Measurements from ENCODE around the gene FGD2. TPM values are rescaled to one million over a fixed set of nuclear protein-coding genes. Genes with fewer than 3 reads are reported as not detected.

The FGD2 gene
- total and polyA plus RNA-seq, 10 of the 15 experiments (the other 5 are each of a cell fraction or from before 2014, with no cell fraction given): 5.2 to 88.1 (median 33.2) TPM

DNA sequence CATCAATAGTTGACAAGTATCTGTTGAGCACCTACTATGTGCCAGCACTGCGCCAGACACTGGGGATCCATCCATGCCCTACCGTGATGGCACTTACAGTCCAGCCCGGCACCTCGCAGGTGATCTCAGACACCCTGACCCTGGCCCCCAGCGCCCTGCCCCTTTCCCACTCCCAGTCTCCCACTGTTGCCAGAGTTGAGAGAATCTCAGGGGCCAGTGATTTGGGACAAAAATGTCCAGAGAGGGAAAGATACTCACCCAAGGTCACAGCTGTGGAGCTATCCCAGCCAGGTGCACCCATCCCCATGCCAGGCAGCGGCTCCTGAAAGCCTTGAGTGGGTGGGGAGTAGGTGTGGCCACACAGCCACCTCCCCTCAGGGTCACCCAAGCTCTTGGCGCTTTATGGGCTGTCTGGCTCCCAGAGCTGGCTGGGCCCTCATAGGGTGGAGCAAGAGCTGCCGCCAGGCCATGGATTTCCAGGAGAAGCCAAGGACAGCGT is 47.6 kb upstream of the FGD2 start:
- 65% methylated on average over 9 of the region's 9 CpGs for WGBS (ENCODE audit: insufficient coverage, insufficient replicate concordance, low lambda C conversion rate, missing lambda C conversion rate)
- CTCF ChIA-PET: interaction anchor here (1.0 kb wide), 1 partner anchor 192 kb away, joined by 4 read pairs; no protein-coding TSS in a partner anchor

More for the DNA sequence above, 47.6 kb upstream of the FGD2 start:
- no peak for FAIRE-seq
- Histone ChIP-seq H3K9me3 (replicated peaks; ENCODE audit: control insufficient read depth, insufficient read depth, low read length) (no peaks in the 10 kb centered on the region), H3K4me1 (ENCODE audit: control insufficient read depth, insufficient read depth, low read length) (0 out of 2 replicates have a peak, but pooled peaks cover 5% of the 10 kb centered on the region), H3K4me2 (ENCODE audit: control insufficient read depth, insufficient read depth) (no peak overlapping the region), H3K27ac (ENCODE audit: control insufficient read depth, insufficient read depth) (no peak overlapping the region), H4K20me1 (ENCODE audit: control insufficient read depth, insufficient read depth) (no peaks in the 10 kb centered on the region), H3K9ac (ENCODE audit: control insufficient read depth, insufficient read depth, low read length) (no peak overlapping the region), H3K27me3 (replicated peaks in 1 of 2; ENCODE audit: control insufficient read depth in 2 of 2, insufficient read depth in 2 of 2, low read length in 1 of 2) (no peaks in the 10 kb centered on the region), H3K36me3 (ENCODE audit: control insufficient read depth in 2 of 2, insufficient read depth in 2 of 2, low read length in 1 of 2) (no peaks in the 10 kb centered on the region), H2AFZ (ENCODE audit: control insufficient read depth, low read depth, low read length) (no peak overlapping the region), H3K79me2 (ENCODE audit: control insufficient read depth, insufficient read depth, low read length) (no peaks in the 10 kb centered on the region), H3K4me3 (no peak overlapping the region)
- in situ Hi-C loops (cut with MboI): no loop called here
- no peak for ATAC-seq
- SMC1A ChIA-PET (ENCODE audit: uncharacterized antibody, unreplicated experiment): interaction anchor here (1.8 kb wide), 1 partner anchor 60 kb away, joined by 7 read pairs; no protein-coding TSS in a partner anchor
- POLR2A ChIA-PET: no interaction called here
- BruUV-seq (replicated peaks): no TSS peak
- intact Hi-C loops (cut with micrococcal nuclease; ENCODE audit: unreplicated experiment): no loop called here
- RAD21 ChIA-PET (ENCODE audit: unreplicated experiment): no interaction called here
- TF ChIP-seq ZBTB11 (CRISPR knock-in tag; IDR thresholded peaks at IDR 0.05): no peak
- TF ChIP-seq SMARCA5 (IDR thresholded peaks at IDR 0.05): no peak
- TF ChIP-seq BCLAF1 (IDR thresholded peaks at IDR 0.05): no peak
- no peak for TF ChIP-seq GATAD2B (conservative IDR thresholded peaks at IDR 0.05; ENCODE audit: low read depth)
- no peak for TF ChIP-seq EED (IDR thresholded peaks at IDR 0.05; ENCODE audit: low read depth)
- no peak for TF ChIP-seq NBN (IDR thresholded peaks at IDR 0.05)
- TF ChIP-seq ASH2L (IDR thresholded peaks at IDR 0.05; ENCODE audit: borderline replicate concordance, low read depth): no peak
- TF ChIP-seq BRCA1 (IDR thresholded peaks at IDR 0.05; ENCODE audit: low read depth, low read length): no peak
- TF ChIP-seq CHD4 (IDR thresholded peaks at IDR 0.05): no peak
- no peak for TF ChIP-seq USF2 (IDR thresholded peaks at IDR 0.05; ENCODE audit: borderline replicate concordance, low read depth, low read length)
- TF ChIP-seq SREBF2 (IDR thresholded peaks at IDR 0.05; ENCODE audit: low read length): no peak
- no peak for TF ChIP-seq NR2C1 (IDR thresholded peaks at IDR 0.05)
- TF ChIP-seq SIX5 (IDR thresholded peaks at IDR 0.05; ENCODE audit: low read depth, low read length, severe bottlenecking): no peak
- no peak for TF ChIP-seq SMC3 (IDR thresholded peaks at IDR 0.05; ENCODE audit: borderline replicate concordance, low read length)
- no peak for TF ChIP-seq HDGF (IDR thresholded peaks at IDR 0.05)
- no peak for DNase-seq (ENCODE audit: low read depth, low spot score)
